CD4-positive, alpha-beta memory T cell (primary cell): Measurements from ENCODE around the gene GPATCH2L. TPM values are rescaled to one million over a fixed set of nuclear protein-coding genes. Genes with fewer than 3 reads are reported as not detected.

Experiments
- CTCF ChIA-PET: fragments of 350-600 bp; sonication (Branson Sonifier 250); formaldehyde crosslinking; loops from one replicate; lab custom pipeline; 2021; ENCODE audit warnings: inconsistent platforms; ENCODE audit not compliant: partially characterized antibody; lab: Charles Lee
- POLR2A ChIA-PET: fragments of 350-600 bp; sonication (Branson Sonifier 250); formaldehyde crosslinking; loops from one replicate; lab custom pipeline; 2021; ENCODE audit not compliant: partially characterized antibody; lab: Charles Lee
- DNase-seq, 5 donors: peaks; one replicate each; pipeline versions ENCODE4 v3.0.0 to v3.0.0-alpha.2; 2020 to 2022; ENCODE audit warnings: mixed read lengths in 1 of 5
- H3K27ac ChIP-seq: one replicate; pipeline ENCODE4 v1.7.0; 2013; ENCODE audit warnings: low read depth, low read length
- H3K27me3 ChIP-seq: 2 replicates; pipeline ENCODE4 v1.7.0; 2013; ENCODE audit warnings: mild to moderate bottlenecking, low read length, moderate library complexity; ENCODE audit not compliant: insufficient read depth
- H3K36me3 ChIP-seq: 2 replicates; pipeline ENCODE4 v1.7.0; 2013; ENCODE audit warnings: mild to moderate bottlenecking, low read length, moderate library complexity; ENCODE audit not compliant: insufficient read depth
- H3K4me1 ChIP-seq: 2 replicates; pipeline ENCODE4 v1.7.0; 2013; ENCODE audit warnings: mild to moderate bottlenecking, low read length, moderate library complexity; ENCODE audit not compliant: insufficient read depth
- H3K4me3 ChIP-seq, 2 donors: one replicate each; pipeline ENCODE4 v1.7.0; 2013; ENCODE audit warnings: low read length in 2 of 2, mild to moderate bottlenecking in 1 of 2
- H3K9me3 ChIP-seq, 2 donors: one replicate each; pipeline ENCODE4 v1.7.0; 2013; ENCODE audit warnings: low read length in 2 of 2, control low read depth in 1 of 2; ENCODE audit not compliant: control insufficient read depth in 1 of 2
- H3K27ac Mint-ChIP-seq, 7 donors: one replicate each; pipeline ENCODE4 v1.8.0; 2020 to 2021; ENCODE audit warnings: mixed read lengths in 7 of 7, mild to moderate bottlenecking in 6 of 7, inconsistent platforms in 3 of 7, moderate library complexity in 3 of 7
- H3K27me3 Mint-ChIP-seq, 2 donors: one replicate each; pipeline ENCODE4 v1.8.0; 2020 to 2021; ENCODE audit warnings: mixed read lengths in 2 of 2
- H3K36me3 Mint-ChIP-seq, 2 donors: one replicate each; pipeline ENCODE4 v1.8.0; 2020 to 2021; ENCODE audit warnings: mixed read lengths in 2 of 2, inconsistent platforms in 1 of 2, mild to moderate bottlenecking in 1 of 2
- H3K4me1 Mint-ChIP-seq, 4 donors: one replicate each; pipeline ENCODE4 v1.8.0; 2020 to 2021; ENCODE audit warnings: mixed read lengths in 4 of 4, mild to moderate bottlenecking in 1 of 4
- H3K4me3 Mint-ChIP-seq, 8 donors: one replicate each; pipeline ENCODE4 v1.8.0; 2020 to 2021; ENCODE audit warnings: mixed read lengths in 8 of 8, mild to moderate bottlenecking in 7 of 8, moderate library complexity in 6 of 8, inconsistent platforms in 3 of 8
- H3K9me3 Mint-ChIP-seq, 8 donors: one replicate each; pipeline ENCODE4 v1.8.0; 2020 to 2021; ENCODE audit warnings: mixed read lengths in 8 of 8, mild to moderate bottlenecking in 5 of 8, inconsistent platforms in 3 of 8, moderate library complexity in 1 of 8
- intact Hi-C: fragments of 100-400 bp; cut with micrococcal nuclease; formaldehyde crosslinking; loops from one replicate; pipeline ENCODE4 v1.15.1; 2023
- polyA plus RNA-seq, 2 donors: library from polyadenylated mRNA; unstranded; fragments of 300-500 nt; fragmentation: Illumina TruSeq; gene quantifications; one replicate each; pipeline ENCODE4 v1.2.3, GENCODE V29; 2021
- total RNA-seq, 2 experiments: library from RNA; stranded (reverse); gene quantifications; one replicate each; pipeline ENCODE4 v1.2.3, GENCODE V29; 2021

The GPATCH2L gene
- total and polyA plus RNA-seq, 4 experiments from 2014 or later, result 7.9 to 70.1 (median 40.4) TPM

- POLR2A ChIA-PET, result no interaction called here
Observed at GRCh38 chr14:76181546-76181945, 29.8 kb downstream of the GPATCH2L start.

DNA sequence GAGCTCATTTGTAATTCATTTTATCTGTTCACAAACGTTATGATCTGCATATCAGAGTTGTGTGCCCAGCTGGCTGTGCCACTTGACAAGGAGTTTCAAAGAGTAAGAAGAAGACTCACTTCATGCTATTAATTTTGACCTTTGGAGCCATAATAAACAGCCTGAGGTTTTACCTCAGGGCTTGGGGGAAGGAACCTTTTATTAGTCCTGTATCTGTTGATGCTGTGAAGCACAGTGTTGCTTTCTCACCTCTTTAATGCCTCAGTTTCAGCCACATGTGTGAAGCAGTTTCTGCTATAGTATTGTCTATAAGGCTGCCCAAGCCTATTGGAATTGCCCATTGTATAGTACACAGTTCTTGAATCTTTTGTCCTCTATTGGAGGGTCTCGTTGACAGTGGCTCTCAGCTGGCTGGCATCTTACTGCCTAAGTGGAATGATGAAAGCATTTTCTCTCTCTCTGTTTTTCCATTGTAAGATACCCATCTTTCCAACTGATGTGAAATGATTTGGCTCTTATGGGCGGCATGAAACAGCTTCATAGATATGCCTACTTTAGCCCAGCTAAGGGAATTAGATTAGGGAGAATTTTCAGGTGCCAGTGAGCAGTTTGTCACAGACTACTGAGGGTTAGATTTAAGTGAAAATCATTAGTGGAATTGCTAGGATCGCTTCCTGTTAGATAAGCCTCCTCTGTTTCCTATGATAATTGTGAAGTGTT lies 34.7 kb downstream of the GPATCH2L start:
- no peak overlapping the region for H3K27ac ChIP-seq
- POLR2A ChIA-PET, result no interaction called here
- peaks cover 61 to 71% of the 10 kb centered on the region in 2 donors for H3K36me3 Mint-ChIP-seq

More at GRCh38 chr14:76181546-76181945, 29.8 kb downstream of the GPATCH2L start:
- Histone ChIP-seq H3K4me1 (no peaks in the 10 kb centered on the region), H3K27me3 (no peaks in the 10 kb centered on the region), H3K9me3 (no peaks in the 10 kb centered on the region), H3K4me3 (no peak overlapping the region), H3K27ac (no peak overlapping the region), H3K36me3 (peaks cover 38% of the 10 kb centered on the region)
- peaks cover 7 to 13% (median 8%) of the 10 kb centered on the region in 4 donors for H3K4me1 Mint-ChIP-seq
- H3K27me3 Mint-ChIP-seq, result no peaks in the 10 kb centered on the region
- H3K36me3 Mint-ChIP-seq, result peaks cover 71 to 79% of the 10 kb centered on the region in 2 donors
- no peak overlapping the region for H3K4me3 Mint-ChIP-seq
- no peak overlapping the region for H3K27ac Mint-ChIP-seq
- intact Hi-C loops, result no loop called here
- peak in 1 of 5 donors; percentile 2 for DNase-seq
- CTCF ChIA-PET, result interaction anchor here (0.8 to 3.1 kb wide), 4 partner anchors 16 to 132 kb away, joined by 3 to 10 read pairs (median 3); no protein-coding TSS in a partner anchor
- H3K9me3 Mint-ChIP-seq, result no peaks in the 10 kb centered on the region

DNA sequence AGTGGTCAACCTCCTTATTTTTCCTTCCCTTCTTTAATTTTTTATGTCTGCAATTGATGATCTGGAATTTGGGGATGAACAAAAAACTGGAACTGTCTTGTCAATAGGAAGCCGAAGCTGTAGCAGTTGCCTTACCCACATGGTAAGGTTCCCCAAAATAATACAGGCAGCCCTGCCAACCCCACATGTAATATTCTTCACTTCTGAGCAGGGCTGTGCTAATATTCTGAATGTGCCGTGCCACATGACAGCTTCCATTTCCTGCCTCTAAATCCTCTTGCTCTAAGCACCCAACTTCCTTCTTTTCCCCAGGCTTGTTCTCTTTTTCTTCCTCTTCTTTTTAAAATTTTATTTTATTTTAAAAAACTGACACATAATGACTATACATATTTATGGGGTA lies 39.6 kb downstream of the GPATCH2L start:
- Histone ChIP-seq H3K27ac (no peak overlapping the region), H3K27me3 (no peaks in the 10 kb centered on the region), H3K4me1 (no peaks in the 10 kb centered on the region), H3K4me3 (no peak overlapping the region), H3K9me3 (no peaks in the 10 kb centered on the region), H3K36me3 (peaks cover 26% of the 10 kb centered on the region)
- CTCF ChIA-PET, result no interaction called here
- no peak for DNase-seq
- intact Hi-C loops, result no loop called here
- POLR2A ChIA-PET, result no interaction called here
- no peak overlapping the region for H3K4me3 Mint-ChIP-seq
- peaks cover 0 to 23% (median 4%) of the 10 kb centered on the region in 4 donors for H3K4me1 Mint-ChIP-seq
- no peaks in the 10 kb centered on the region for H3K27me3 Mint-ChIP-seq
- H3K36me3 Mint-ChIP-seq, result peaks cover 62 to 75% of the 10 kb centered on the region in 2 donors
- no peaks in the 10 kb centered on the region for H3K9me3 Mint-ChIP-seq
- H3K27ac Mint-ChIP-seq, result no peak overlapping the region

More for the DNA sequence above, 34.7 kb downstream of the GPATCH2L start:
- no peaks in the 10 kb centered on the region for H3K4me1 ChIP-seq
- no peaks in the 10 kb centered on the region for H3K27me3 Mint-ChIP-seq
- no peak overlapping the region for H3K27ac Mint-ChIP-seq
- no peak overlapping the region for H3K4me3 Mint-ChIP-seq
- H3K9me3 ChIP-seq, result no peaks in the 10 kb centered on the region
- no peaks in the 10 kb centered on the region for H3K27me3 ChIP-seq
- no peak overlapping the region for H3K4me3 ChIP-seq
- intact Hi-C loops, result no loop called here
- peaks cover 7 to 29% (median 11%) of the 10 kb centered on the region in 4 donors for H3K4me1 Mint-ChIP-seq
- CTCF ChIA-PET, result no interaction called here
- H3K36me3 ChIP-seq, result peaks cover 16% of the 10 kb centered on the region
- no peak for DNase-seq
- H3K9me3 Mint-ChIP-seq, result no peaks in the 10 kb centered on the region

DNA sequence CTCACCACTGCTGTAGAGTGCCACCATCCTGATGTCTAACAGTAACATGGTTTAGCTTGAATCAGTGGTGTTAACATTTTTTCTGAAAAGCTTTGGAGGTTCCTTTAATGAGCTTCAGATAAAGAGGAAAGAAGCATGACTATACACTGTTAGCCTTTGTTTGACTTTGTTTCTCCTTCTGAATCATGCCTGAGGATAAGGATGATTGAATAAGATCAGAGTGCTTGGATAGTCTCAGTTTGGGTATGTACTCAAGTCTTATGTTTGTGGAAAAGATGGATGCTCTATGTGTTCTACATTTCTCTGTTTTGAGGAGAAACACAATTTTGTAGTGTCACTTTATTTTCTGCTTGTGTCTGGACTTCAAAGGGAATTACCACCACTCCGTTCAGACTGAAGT lies 42.0 kb downstream of the GPATCH2L start:
- intact Hi-C loops, result no loop called here
- Mint-ChIP-seq H3K4me1 (peaks cover 0 to 5% (median 0%) of the 10 kb centered on the region in 4 donors), H3K36me3 (peaks cover 70 to 78% of the 10 kb centered on the region in 2 donors), H3K27me3 (no peaks in the 10 kb centered on the region), H3K27ac (peak overlapping the region in 1 of 7 donors; percentile 35), H3K9me3 (no peaks in the 10 kb centered on the region), H3K4me3 (no peak overlapping the region)
- no peak overlapping the region for H3K4me3 ChIP-seq
- H3K27me3 ChIP-seq, result no peaks in the 10 kb centered on the region
- DNase-seq, result no peak
- no peak overlapping the region for H3K27ac ChIP-seq
- CTCF ChIA-PET, result no interaction called here
- H3K9me3 ChIP-seq, result no peaks in the 10 kb centered on the region
- peaks cover 43% of the 10 kb centered on the region for H3K36me3 ChIP-seq
- H3K4me1 ChIP-seq, result no peaks in the 10 kb centered on the region
- POLR2A ChIA-PET, result no interaction called here

- no peak overlapping the region for H3K27ac Mint-ChIP-seq
- CTCF ChIA-PET, result no interaction called here
- H3K4me3 Mint-ChIP-seq, result no peak overlapping the region
- no peak overlapping the region for H3K27ac ChIP-seq
- H3K36me3 Mint-ChIP-seq, result peaks cover 70 to 75% of the 10 kb centered on the region in 2 donors
- no peaks in the 10 kb centered on the region for H3K9me3 Mint-ChIP-seq
- no peaks in the 10 kb centered on the region for H3K4me1 Mint-ChIP-seq
- H3K4me3 ChIP-seq, result no peak overlapping the region
- no peaks in the 10 kb centered on the region for H3K27me3 Mint-ChIP-seq
- intact Hi-C loops, result no loop called here
- DNase-seq, result no peak
- no peaks in the 10 kb centered on the region for H3K9me3 ChIP-seq
- peaks cover 43% of the 10 kb centered on the region for H3K36me3 ChIP-seq
- POLR2A ChIA-PET, result no interaction called here
- H3K4me1 ChIP-seq, result no peaks in the 10 kb centered on the region
- no peaks in the 10 kb centered on the region for H3K27me3 ChIP-seq
Observed at GRCh38 chr14:76194327-76194726, 42.6 kb downstream of the GPATCH2L start.

- DNase-seq, result no peak
- Mint-ChIP-seq H3K27me3 (no peaks in the 10 kb centered on the region), H3K36me3 (peaks cover 71 to 76% of the 10 kb centered on the region in 2 donors), H3K27ac (no peak overlapping the region), H3K4me1 (no peaks in the 10 kb centered on the region), H3K4me3 (no peak overlapping the region), H3K9me3 (no peaks in the 10 kb centered on the region)
- Histone ChIP-seq H3K4me3 (no peak overlapping the region), H3K4me1 (no peaks in the 10 kb centered on the region), H3K36me3 (peaks cover 46% of the 10 kb centered on the region), H3K27me3 (no peaks in the 10 kb centered on the region), H3K9me3 (no peaks in the 10 kb centered on the region), H3K27ac (no peak overlapping the region)
- CTCF ChIA-PET, result no interaction called here
- POLR2A ChIA-PET, result no interaction called here
- intact Hi-C loops, result no loop called here
Observed at GRCh38 chr14:76195003-76195402, 43.3 kb downstream of the GPATCH2L start.

GRCh38 chr14:76196980-76197695 lies 45.4 kb downstream of the GPATCH2L start:
- no peak overlapping the region for H3K4me3 Mint-ChIP-seq
- H3K27me3 Mint-ChIP-seq, result no peaks in the 10 kb centered on the region
- H3K36me3 ChIP-seq, result peaks cover 37% of the 10 kb centered on the region
- H3K4me3 ChIP-seq, result no peak overlapping the region
- ChIA-PET POLR2A (no interaction called here), CTCF (no interaction called here)
- intact Hi-C loops, result no loop called here
- H3K4me1 Mint-ChIP-seq, result no peaks in the 10 kb centered on the region
- DNase-seq, result no peak
- no peaks in the 10 kb centered on the region for H3K27me3 ChIP-seq
- H3K9me3 Mint-ChIP-seq, result no peaks in the 10 kb centered on the region
- no peak overlapping the region for H3K27ac Mint-ChIP-seq
- peaks cover 78 to 79% of the 10 kb centered on the region in 2 donors for H3K36me3 Mint-ChIP-seq
- H3K27ac ChIP-seq, result no peak overlapping the region
- H3K9me3 ChIP-seq, result no peaks in the 10 kb centered on the region
- H3K4me1 ChIP-seq, result no peaks in the 10 kb centered on the region
